ENCODE measurements around the gene IFITM10. TPM values are rescaled to one million over a fixed set of nuclear protein-coding genes. Genes with fewer than 3 reads are reported as not detected.

The IFITM10 gene
- total and polyA plus RNA-seq, 9 of the 15 experiments (the other 6 are each of a cell fraction or from before 2014, with no cell fraction given) = 0.08 to 0.13 (median 0.09) TPM; not detected in 6

- CTCF ChIA-PET (ENCODE audit: low intra/inter-chr PET ratio) = no interaction called here
- no peak for DNase-seq (ENCODE audit: extremely low read depth in 1 of 4, low spot score in 3 of 4)
- peaks cover 0 to 32% of the 10 kb centered on the region in 2 experiments; a peak in 2 of 5 replicates for H3K4me1 ChIP-seq (replicated peaks in 1 of 2; ENCODE audit: control insufficient read depth in 2 of 2, insufficient read depth in 2 of 2, low read length in 2 of 2)
Measured at GRCh38 chr11:1751531-1751921, 1.1 kb upstream of the IFITM10 start.

GRCh38 chr11:1750840-1751530 lies 590 bp upstream of the IFITM10 start:
- DNase-seq (ENCODE audit: extremely low read depth in 1 of 4, low spot score in 3 of 4) = peak in 1 of 4 experiments; percentile 17
- in situ Hi-C loops (cut with MboI) = no loop called here

More at GRCh38 chr11:1751531-1751921, 1.1 kb upstream of the IFITM10 start:
- in situ Hi-C loops (cut with MboI) = no loop called here
- BruUV-seq (replicated peaks) = no TSS peak
- Histone ChIP-seq H3K9ac (ENCODE audit: insufficient read depth in 1 of 2, low read depth in 2 of 2, low read length in 2 of 2) (peak overlapping the region in 1 of 2 experiments; percentile 29; a peak in 1 of 4 replicates), H3K79me2 (ENCODE audit: control insufficient read depth, insufficient read depth, low read length) (no peaks in the 10 kb centered on the region), H3K9me1 (ENCODE audit: control insufficient read depth, insufficient read depth, low read length) (no peaks in the 10 kb centered on the region), H2AFZ (ENCODE audit: low read depth, low read length) (no peak overlapping the region), H3K9me3 (replicated peaks; ENCODE audit: control insufficient read depth, insufficient read depth, low read depth, low read length) (no peaks in the 10 kb centered on the region), H3K4me3 (no peak overlapping the region), H3K27me3 (ENCODE audit: control insufficient read depth in 2 of 2, insufficient read depth in 2 of 2, low read length in 2 of 2) (no peaks in the 10 kb centered on the region), H3K27ac (ENCODE audit: extremely low read depth, low read depth, low read length) (no peak overlapping the region), H3K4me2 (ENCODE audit: insufficient read depth, low read length) (no peak overlapping the region), H3K36me3 (ENCODE audit: control insufficient read depth, insufficient read depth, low read length) (peaks cover 3% of the 10 kb centered on the region; the same call in 1 of the 3 replicates), H4K20me1 (replicated peaks; ENCODE audit: control insufficient read depth, insufficient read depth, low read length) (no peaks in the 10 kb centered on the region; the same call in 1 of the 2 replicates)
- POLR2A ChIA-PET = interaction anchor here (0.6 kb wide), 1 partner anchor 892 kb away, joined by 3 read pairs; no protein-coding TSS in a partner anchor
- FAIRE-seq = no peak
- intact Hi-C loops (cut with micrococcal nuclease) = no loop called here
- WGBS (ENCODE audit: insufficient coverage, low coverage, missing lambda C conversion rate) = 77% methylated on average over 3 of the region's 5 CpGs
- no peak; the same call in 1 of the 3 replicates for ATAC-seq
- TF ChIP-seq ZBTB8A (IDR thresholded peaks at IDR 0.05; ENCODE audit: partially characterized antibody) = no peak

More at GRCh38 chr11:1750840-1751530, 590 bp upstream of the IFITM10 start:
- ChIA-PET POLR2A (interaction anchor here (0.6 kb wide), 2 partner anchors 207 to 891 kb away, joined by 3 read pairs; no protein-coding TSS in a partner anchor), CTCF (ENCODE audit: low intra/inter-chr PET ratio) (no interaction called here)
- peak overlapping the region in 1 of 2 experiments; percentile 61; a peak in 2 of 4 replicates for H3K9ac ChIP-seq (ENCODE audit: insufficient read depth in 1 of 2, low read depth in 2 of 2, low read length in 2 of 2)
- no peak overlapping the region for H3K4me3 ChIP-seq
- no peaks in the 10 kb centered on the region; the same call in 1 of the 2 replicates for H4K20me1 ChIP-seq (replicated peaks; ENCODE audit: control insufficient read depth, insufficient read depth, low read length)
- no peaks in the 10 kb centered on the region for H3K27me3 ChIP-seq (ENCODE audit: control insufficient read depth in 2 of 2, insufficient read depth in 2 of 2, low read length in 2 of 2)
- no peaks in the 10 kb centered on the region for H3K79me2 ChIP-seq (ENCODE audit: control insufficient read depth, insufficient read depth, low read length)
- no peak overlapping the region for H3K27ac ChIP-seq (ENCODE audit: extremely low read depth, low read depth, low read length)
- no peak for FAIRE-seq
- H2AFZ ChIP-seq (ENCODE audit: low read depth, low read length) = no peak overlapping the region
- H3K4me2 ChIP-seq (ENCODE audit: insufficient read depth, low read length) = no peak overlapping the region
- no peaks in the 10 kb centered on the region for H3K9me1 ChIP-seq (ENCODE audit: control insufficient read depth, insufficient read depth, low read length)
- intact Hi-C loops (cut with micrococcal nuclease) = no loop called here
- peak; percentile 29; the same call in 2 of the 3 replicates for ATAC-seq
- H3K9me3 ChIP-seq (replicated peaks; ENCODE audit: control insufficient read depth, insufficient read depth, low read depth, low read length) = peaks cover 2% of the 10 kb centered on the region; the same call in 1 of the 2 replicates
- H3K36me3 ChIP-seq (ENCODE audit: control insufficient read depth, insufficient read depth, low read length) = peaks cover 3% of the 10 kb centered on the region; the same call in 1 of the 3 replicates
- BruUV-seq (replicated peaks) = no TSS peak
- peaks cover 0 to 32% of the 10 kb centered on the region in 2 experiments; a peak in 2 of 5 replicates for H3K4me1 ChIP-seq (replicated peaks in 1 of 2; ENCODE audit: control insufficient read depth in 2 of 2, insufficient read depth in 2 of 2, low read length in 2 of 2)
- 38% methylated on average over 12 of the region's 14 CpGs for whole genome bisulfite sequencing (ENCODE audit: insufficient coverage, low coverage, missing lambda C conversion rate)
- TF ChIP-seq HINFP (tag; conservative IDR thresholded peaks at IDR 0.05; ENCODE audit: low read depth) = no peak
- no peak for TF ChIP-seq NFXL1 (CRISPR knock-in tag; IDR thresholded peaks at IDR 0.05)
- no peak for TF ChIP-seq ZNF696 (CRISPR knock-in tag; conservative IDR thresholded peaks at IDR 0.05)
- TF ChIP-seq POLR2G (IDR thresholded peaks at IDR 0.05; ENCODE audit: low read depth, low read length) = peak; percentile 63

Data from K562 (cell line).